Heart left ventricle (tissue), 16 donors: ENCODE measurements around the gene PCBP3. TPM values are rescaled to one million over a fixed set of nuclear protein-coding genes. Genes with fewer than 3 reads are reported as not detected.

Experiments used
- ATAC-seq, 4 donors: fragments of 200-7000 bp; cut with Tn5 transposase; one replicate each; pipeline ENCODE4 v1.9.1; 2020 to 2022; ENCODE audit warnings: moderate library complexity in 4 of 4, mild to moderate bottlenecking in 3 of 4, moderate number of reproducible peaks in 1 of 4
- DNase-seq, 5 donors: peaks; one replicate each; pipeline ENCODE4 v3.0.0-alpha.2; 2020
- H3K27ac ChIP-seq, 12 donors: fragments of 200-600 bp; sonication (generic) in 4 of 12; one replicate each; pipeline versions ENCODE4 v1.5.0 to v1.8.0; 2016 to 2022; ENCODE audit warnings: mild to moderate bottlenecking in 2 of 12
- H3K27me3 ChIP-seq, 9 donors: fragments of 200-600 bp; sonication (generic) in 2 of 9; one replicate each; pipeline versions ENCODE4 v1.5.1 to v1.8.0; 2016 to 2022; ENCODE audit warnings: mild to moderate bottlenecking in 3 of 9
- H3K36me3 ChIP-seq, 9 donors: fragments of 200-600 bp; sonication (generic) in 2 of 9; one replicate each; pipeline versions ENCODE4 v1.5.0 to v1.8.0; 2018 to 2022; ENCODE audit warnings: mild to moderate bottlenecking in 2 of 9
- H3K4me1 ChIP-seq, 12 donors: fragments of 200-600 bp; sonication (generic) in 4 of 12; one replicate each; pipeline versions ENCODE4 v1.5.0 to v1.8.0; 2016 to 2022; ENCODE audit warnings: mild to moderate bottlenecking in 3 of 12
- H3K4me3 ChIP-seq, 12 donors: fragments of 200-600 bp; sonication (generic) in 4 of 12; one replicate each; pipeline versions ENCODE4 v1.5.0 to v1.8.0; 2017 to 2022; ENCODE audit warnings: mild to moderate bottlenecking in 9 of 12, moderate library complexity in 4 of 12
- H3K9me3 ChIP-seq, 12 donors: fragments of 200-600 bp; sonication (generic) in 4 of 12; one replicate each; pipeline versions ENCODE4 v1.5.0 to v1.8.0; 2016 to 2022; ENCODE audit warnings: mild to moderate bottlenecking in 1 of 12
- CTCF ChIP-seq, 12 donors: fragments of 200-600 bp; sonication (generic) in 4 of 12; IDR thresholded peaks; one replicate each; pipeline versions ENCODE4 v1.5.0 to v1.8.0; 2018 to 2022; ENCODE audit warnings: antibody characterized with exemption in 12 of 12, mild to moderate bottlenecking in 5 of 12
- POLR2A ChIP-seq, 2 donors: fragments of 450-650 bp; IDR thresholded peaks; one replicate each; pipeline ENCODE4 v1.6.1; 2017; ENCODE audit warnings: antibody characterized with exemption in 2 of 2, mild to moderate bottlenecking in 2 of 2, moderate library complexity in 2 of 2
- WGBS, 4 donors: extraction: QIAGEN DNeasy Blood & Tissue Kit in 2 of 4; methylation state at CpG; one replicate each; pipeline versions ENCODE4 v1.1.5 to v1.1.7; 2013 to 2018; 5-methylcytosine and 5-hydroxymethylcytosine counted together
- intact Hi-C, 10 donors: fragments of 100-400 bp; cut with DNase I; formaldehyde crosslinking; loops; one replicate each; pipeline versions ENCODE4 v1.11.1 to v1.14.2; 2022
- polyA plus RNA-seq, 2 donors: library from polyadenylated mRNA; stranded (reverse); fragments of 200-250 nt; gene quantifications; one replicate each; pipeline ENCODE4 v1.2.3, GENCODE V29; 2013
- total RNA-seq, 9 donors: library from RNA; depleted of rRNA in 2 of 9; stranded (reverse); fragments of >200 nt in 2 of 9; fragmentation: NEBNext Ultra II Directional in 3 of 9; extraction: Animal tissue kit (Norgen Biotek cat#: 25700) in 3 of 9; gene quantifications; one replicate each; pipeline versions ENCODE4 v1.1.0 to v1.2.4, GENCODE V29; 2016 to 2023
- donor health status: ischemic (EF 13 %, LVEDD 7.1; RV severe dilation, severe dysfunction).
- donor health status: healthy with polysubstance abuse.
- donor health status: DM: no; HTN: yes; CAD: no.
- donor health status: DM: no; HTN: no; CAD: no.
- donor health status: ischemic (EF 25% LVEDD 6.9; RV normal size, moderate dysfunction).
- donor health status: ischemic (EF 25% LVEDD 5.7; RV mildly dilated, moderate dysfunction).
- donor health status: healthy.
- donor health status: DM: yes; HTN: yes; CAD: no.
- donor health status: ischemic (EF 35%, LVEDD 5.7; RV mildly dilated, moderate dysfunction).
- donor health status: nonischemic (EF 11% LVEDD 7.7; RV severe dilation, severe dysfunction).
- donor health status: DM: yes; HTN: yes; CAD: no.
- donor health status: PGD.
- donor health status: ischemic (EF 29% LVEDD 5.4; RV normal size, mild dysfunction).
- donor health status: nonischemic (EF 23%, LVEDD 6.1; RV moderate dilation, normal function).

Gene PCBP3
- total and polyA plus RNA-seq, 11 donors: 0.72 to 11.4 (median 2.5) TPM; not detected in 1

GRCh38 chr21:45802425-45802824 lies 158.9 kb downstream of the PCBP3 start:
- no peak for DNase-seq
- Histone ChIP-seq H3K9me3 (peaks cover 0 to 1% (median 0%) of the 10 kb centered on the region in 12 donors), H3K36me3 (no peaks in the 10 kb centered on the region), H3K27ac (no peak overlapping the region), H3K27me3 (no peaks in the 10 kb centered on the region), H3K4me1 (no peaks in the 10 kb centered on the region), H3K4me3 (no peak overlapping the region)
- intact Hi-C loops: no loop called here
- WGBS, 4 donors: 65 to 72% (median 69%) methylated on average over 9 of the region's 9 CpGs
- no peak for ATAC-seq
- TF ChIP-seq CTCF (IDR thresholded peaks at IDR 0.05) (no peak), POLR2A (IDR thresholded peaks at IDR 0.05) (no peak)

GRCh38 chr21:45802956-45803617 lies 159.6 kb downstream of the PCBP3 start:
- no peaks in the 10 kb centered on the region for H3K4me1 ChIP-seq
- intact Hi-C loops: no loop called here
- peaks cover 0 to 5% (median 0%) of the 10 kb centered on the region in 12 donors for H3K9me3 ChIP-seq
- DNase-seq: no peak
- no peaks in the 10 kb centered on the region for H3K36me3 ChIP-seq
- TF ChIP-seq POLR2A (IDR thresholded peaks at IDR 0.05) (no peak), CTCF (IDR thresholded peaks at IDR 0.05) (no peak)
- ATAC-seq: no peak
- no peaks in the 10 kb centered on the region for H3K27me3 ChIP-seq
- WGBS, 4 donors: 75 to 82% (median 81%) methylated on average over 8 of the region's 8 CpGs
- H3K27ac ChIP-seq: no peak overlapping the region
- no peak overlapping the region for H3K4me3 ChIP-seq

- DNase-seq: no peak
- WGBS, 4 donors: 83 to 93% (median 85%) methylated on average over 8 to 15 of the region's 15 CpGs
- no peak for ATAC-seq
- no peaks in the 10 kb centered on the region for H3K27me3 ChIP-seq
- no peak overlapping the region for H3K4me3 ChIP-seq
- peaks cover 0 to 5% (median 0%) of the 10 kb centered on the region in 12 donors for H3K9me3 ChIP-seq
- H3K36me3 ChIP-seq: no peaks in the 10 kb centered on the region
- TF ChIP-seq POLR2A (IDR thresholded peaks at IDR 0.05) (no peak), CTCF (IDR thresholded peaks at IDR 0.05) (no peak)
- no peak overlapping the region for H3K27ac ChIP-seq
- intact Hi-C loops: no loop called here
- no peaks in the 10 kb centered on the region for H3K4me1 ChIP-seq
Observed at GRCh38 chr21:45803618-45804340, 160.3 kb downstream of the PCBP3 start.

- Histone ChIP-seq H3K4me1 (no peaks in the 10 kb centered on the region), H3K27ac (no peak overlapping the region), H3K27me3 (no peaks in the 10 kb centered on the region), H3K9me3 (peaks cover 0 to 5% (median 0%) of the 10 kb centered on the region in 12 donors), H3K4me3 (no peak overlapping the region), H3K36me3 (no peaks in the 10 kb centered on the region)
- WGBS, 4 donors: 59 to 73% (median 71%) methylated on average over 3 to 13 of the region's 13 CpGs
- ATAC-seq: no peak
- no peak for TF ChIP-seq POLR2A (IDR thresholded peaks at IDR 0.05)
- no peak for DNase-seq
- intact Hi-C loops: no loop called here
Observed at GRCh38 chr21:45804809-45805313, 161.3 kb downstream of the PCBP3 start.
